Hematopoietic multipotent progenitor cell treated with erythropoietin and hydrocortisone succinate and interleukin-3 and kit ligand, for 4 days (in vitro differentiated cells): ENCODE data around the gene GALM.
A peak's percentile ranks its signal among the peaks of the same experiment; 100 is the strongest.
"Not testable (repeated sequence)": the region's sequence is repeated elsewhere in the genome, so short reads cannot be mapped to it uniquely, and the experiment has no call there.

Experiments used
- DNase-seq: peaks from one replicate; pipeline ENCODE4 v3.0.0-alpha.2; 2015

GALM gene

DNA sequence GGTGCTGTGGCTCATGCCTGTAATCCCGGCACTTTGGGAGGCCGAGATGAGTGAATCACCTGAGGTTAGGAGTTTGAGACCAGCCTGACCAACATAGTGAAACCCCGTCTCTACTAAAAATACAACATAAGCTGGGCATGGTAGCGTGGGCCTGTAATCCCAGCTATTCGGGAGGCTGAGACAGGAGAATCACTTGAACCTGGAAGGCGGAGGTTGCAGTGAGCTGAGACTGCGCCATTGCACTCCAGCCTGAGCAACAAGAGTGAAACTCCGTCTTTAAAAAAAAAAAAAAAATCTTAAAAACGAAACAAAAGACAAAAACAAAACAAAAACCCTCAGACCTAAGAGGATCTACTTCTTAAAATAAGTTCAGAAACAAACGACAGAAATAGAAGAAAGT lies 16.7 kb downstream of the GALM start:
- DNase-seq = not testable (repeated sequence)

DNA sequence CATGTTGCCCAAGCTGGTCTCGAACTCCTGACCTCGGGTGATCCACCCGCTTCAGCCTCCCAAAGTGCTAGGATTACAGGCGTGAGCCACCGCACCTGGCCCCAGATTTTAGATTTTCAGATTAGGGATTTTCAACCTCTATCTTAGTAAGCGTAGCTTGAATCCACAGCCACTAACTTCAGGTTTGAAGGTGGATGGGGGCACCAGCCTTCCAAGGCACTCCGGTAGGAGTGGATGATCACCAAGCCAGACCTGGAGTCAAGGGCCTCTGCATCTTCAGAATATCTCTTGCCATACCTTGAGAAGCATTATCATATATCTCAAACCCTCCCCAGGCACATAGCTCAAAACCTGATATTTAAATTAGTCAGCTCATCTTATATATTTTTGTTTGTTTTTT lies 17.9 kb downstream of the GALM start:
- DNase-seq = no peak

DNA sequence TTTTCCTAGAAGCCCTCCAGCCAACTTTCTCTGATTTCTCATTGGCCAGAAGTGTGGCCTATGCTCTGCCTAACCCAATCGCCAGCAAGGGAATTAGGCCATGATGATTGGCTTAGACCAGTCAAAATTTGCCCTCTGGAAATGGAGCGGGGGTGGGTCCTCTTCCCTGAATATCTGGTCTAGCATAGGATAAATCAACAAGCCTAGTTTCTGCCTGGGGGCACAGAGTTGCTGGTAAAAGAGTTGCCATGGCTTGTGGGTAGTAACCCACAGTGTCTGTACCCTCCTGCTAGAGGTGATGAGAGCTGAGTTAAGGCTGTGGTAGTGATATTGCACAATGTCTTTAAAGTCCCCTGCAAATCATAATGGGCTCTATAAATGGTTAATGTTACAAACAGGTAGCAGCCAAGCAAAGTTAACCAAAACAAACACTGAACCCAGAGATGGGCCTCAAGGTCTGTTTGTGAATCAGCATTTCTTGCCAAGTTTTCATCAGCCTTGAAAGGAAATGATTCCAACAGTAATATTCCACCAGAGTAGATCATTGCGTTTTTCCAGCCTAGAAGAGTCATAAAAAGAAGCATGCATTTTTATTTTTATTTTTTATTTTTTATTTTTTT lies 19.3 kb downstream of the GALM start:
- DNase-seq = peak; percentile 41

DNA sequence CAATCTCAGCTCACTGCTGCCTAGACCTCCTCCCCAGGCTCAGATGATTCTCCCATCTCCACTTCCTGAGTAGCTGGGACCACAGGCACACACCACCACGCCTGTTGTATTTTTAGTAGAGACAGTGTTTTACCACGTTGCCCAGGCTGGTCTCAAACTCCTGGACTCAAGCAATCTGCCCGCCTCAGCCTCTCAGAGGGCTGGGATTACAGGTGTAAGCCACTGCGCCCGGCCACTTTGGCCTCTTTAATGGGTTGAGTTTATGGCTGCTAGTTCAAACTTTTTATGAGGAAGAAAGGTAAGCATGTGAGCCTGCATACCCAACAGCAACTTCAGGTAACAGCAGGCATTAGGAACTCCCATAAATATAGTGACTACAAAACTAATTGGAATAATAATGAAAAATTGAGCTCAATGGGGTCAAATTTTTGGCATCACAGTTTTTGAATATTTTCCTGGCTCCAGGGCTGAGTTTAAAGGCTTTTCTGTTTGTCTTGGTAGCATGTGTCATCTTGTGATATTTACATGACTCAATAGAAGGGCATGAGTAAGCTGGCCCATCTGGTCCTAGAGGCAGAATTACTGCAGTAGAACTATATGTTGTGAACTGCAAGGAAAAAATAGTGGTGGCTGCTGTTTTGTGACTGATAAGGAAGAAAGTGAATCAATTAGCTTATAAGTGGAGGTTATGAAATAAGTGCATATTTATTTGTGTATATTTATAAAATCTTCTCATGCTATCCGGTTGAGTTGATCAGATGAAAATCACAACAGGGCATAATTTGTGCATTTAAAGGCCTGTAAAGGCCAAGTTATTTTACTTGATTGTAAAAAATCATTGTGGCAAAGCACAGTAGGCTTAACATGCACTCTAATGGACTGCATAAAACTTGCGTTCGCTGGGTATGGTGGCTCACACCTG lies 24.8 kb downstream of the GALM start:
- DNase-seq = peak; percentile 82

DNA sequence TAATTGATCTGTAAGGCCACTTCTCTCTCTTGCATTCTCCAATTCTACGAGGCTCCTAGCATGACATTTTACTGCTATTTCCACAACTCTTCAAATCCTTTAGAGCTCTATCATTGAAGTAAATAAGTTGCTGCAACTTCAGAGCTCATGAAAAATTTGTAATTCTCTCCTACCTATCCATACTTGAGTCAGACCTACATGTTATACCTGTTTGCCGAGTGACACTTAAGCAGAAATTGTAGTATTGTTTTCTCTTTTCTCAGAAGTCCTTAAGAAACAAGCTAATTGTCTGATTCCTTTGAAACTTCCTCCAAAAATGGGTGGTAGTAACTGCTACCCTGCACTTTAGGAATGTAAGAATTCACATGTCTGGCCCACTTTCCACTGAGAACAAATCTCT lies 26.1 kb downstream of the GALM start:
- DNase-seq = no peak

DNA sequence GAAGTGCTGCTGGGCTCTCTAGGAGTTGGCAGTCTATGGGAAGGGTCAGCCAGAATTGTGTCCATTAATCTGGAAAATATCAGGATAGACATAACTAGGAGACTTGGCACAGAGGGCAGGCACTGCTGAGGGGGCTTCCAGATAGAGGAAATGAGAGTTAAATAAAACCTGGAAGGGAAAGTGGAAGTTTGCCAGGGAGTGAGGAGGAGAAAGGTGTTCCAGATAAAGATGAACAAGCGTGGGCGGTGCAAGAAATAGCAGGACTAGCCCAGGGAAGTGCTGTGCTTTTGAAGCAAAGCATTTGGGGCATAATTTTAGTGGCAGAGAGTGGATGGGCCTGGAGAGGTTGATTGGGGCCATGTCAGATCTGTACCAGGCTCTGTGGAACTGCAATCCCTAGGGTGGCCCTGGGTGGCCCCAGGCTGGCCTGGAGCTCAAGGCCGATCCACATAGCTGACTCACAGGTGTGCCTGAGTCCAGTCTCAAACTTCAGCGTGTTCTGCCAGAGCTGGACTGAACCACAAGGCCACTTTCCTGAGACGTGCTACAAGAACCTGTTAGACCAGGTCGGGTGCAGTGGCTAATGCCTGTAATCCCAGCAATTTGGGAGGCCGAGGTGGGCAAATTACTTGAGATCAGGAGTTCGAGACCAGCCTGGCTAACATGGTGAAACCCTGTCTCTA lies 26.9 kb downstream of the GALM start:
- DNase-seq = no peak

DNA sequence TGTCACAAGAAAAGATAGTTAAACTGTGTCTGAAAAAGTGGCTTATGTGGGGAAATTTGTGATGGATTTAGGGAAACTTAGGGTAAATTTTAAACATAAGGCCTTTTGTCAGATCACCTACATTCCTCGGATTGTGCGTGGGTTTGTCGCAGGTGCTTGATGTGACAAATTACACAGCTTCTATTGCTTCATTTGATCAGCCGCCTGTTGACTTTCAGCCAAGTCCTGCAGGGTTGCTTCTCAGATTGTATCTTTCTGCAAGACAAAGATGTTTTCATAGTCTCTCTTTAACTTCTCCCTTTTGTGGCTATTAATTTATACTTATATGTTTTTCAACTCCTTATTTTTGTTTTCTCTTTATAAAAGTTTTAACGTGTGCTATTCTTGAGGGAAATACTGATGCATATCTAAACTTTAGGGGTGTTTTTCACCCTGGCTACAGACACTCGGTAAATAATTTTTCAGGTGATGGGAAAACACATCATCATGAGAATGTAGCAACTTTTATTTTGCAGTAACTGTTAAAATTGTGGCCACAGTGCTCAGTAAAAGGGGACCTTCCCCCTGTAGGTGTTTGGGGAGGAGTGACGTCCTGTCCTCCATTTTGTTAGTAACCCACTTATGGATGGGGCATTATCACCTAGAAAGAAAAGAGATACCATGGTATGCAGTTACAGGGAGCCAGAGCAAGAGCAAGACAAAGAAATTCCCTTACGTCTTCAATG lies 31.4 kb downstream of the GALM start:
- DNase-seq = peak; percentile 65

- no peak for DNase-seq
These were observed 32.6 kb downstream of the GALM start for GRCh38 chr2:38698467-38699003.

GRCh38 chr2:38700113-38700785 lies 34.3 kb downstream of the GALM start:
- no peak for DNase-seq

DNA sequence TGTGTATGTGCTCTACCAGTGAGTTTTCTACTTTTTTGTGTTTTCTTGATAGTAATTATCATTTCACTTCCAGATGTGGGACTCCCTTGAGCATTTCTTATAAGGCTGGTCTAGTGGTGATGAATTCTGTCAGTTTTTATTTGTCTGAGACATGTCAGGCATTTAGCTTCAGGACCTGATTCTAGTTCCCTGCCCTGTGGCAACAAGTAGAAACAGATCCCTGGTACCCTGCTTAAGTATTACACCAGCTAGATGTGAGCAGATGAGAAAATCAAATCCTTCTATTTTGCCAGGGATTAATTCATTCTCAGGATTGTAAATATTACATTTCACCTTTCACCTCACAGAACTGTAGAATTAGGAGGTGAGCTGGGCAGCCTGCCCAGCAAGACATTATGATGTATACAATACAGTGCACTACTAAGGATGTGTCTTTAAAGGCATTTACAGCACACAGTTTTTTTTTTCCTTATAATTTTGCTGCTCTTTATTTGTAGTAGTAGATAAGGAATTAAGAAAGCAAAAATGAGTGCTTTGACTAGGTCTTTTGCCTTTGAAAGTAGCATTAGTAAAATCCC lies 35.1 kb downstream of the GALM start:
- DNase-seq = no peak

DNA sequence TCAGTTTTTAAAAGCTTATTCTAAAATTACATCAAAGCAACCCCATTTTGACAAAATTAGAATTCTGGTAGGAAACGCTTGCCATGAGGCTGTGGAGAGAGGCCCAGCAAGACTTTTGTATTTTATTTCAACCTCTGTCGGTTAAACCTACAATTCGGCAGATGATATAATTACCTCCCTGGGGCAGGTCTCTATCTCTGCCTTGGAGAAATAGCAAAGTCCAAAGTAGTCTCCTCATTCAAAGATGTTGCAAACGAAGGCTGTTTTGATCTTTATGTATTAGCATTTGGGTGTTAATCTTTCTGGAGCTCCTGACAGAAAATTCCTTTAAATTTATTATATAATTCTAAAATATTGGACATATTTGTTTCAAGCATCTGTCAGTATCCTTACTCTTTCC lies 35.6 kb downstream of the GALM start:
- no peak for DNase-seq

GRCh38 chr2:38702413-38702812 lies 36.5 kb downstream of the GALM start:
- DNase-seq = no peak

DNA sequence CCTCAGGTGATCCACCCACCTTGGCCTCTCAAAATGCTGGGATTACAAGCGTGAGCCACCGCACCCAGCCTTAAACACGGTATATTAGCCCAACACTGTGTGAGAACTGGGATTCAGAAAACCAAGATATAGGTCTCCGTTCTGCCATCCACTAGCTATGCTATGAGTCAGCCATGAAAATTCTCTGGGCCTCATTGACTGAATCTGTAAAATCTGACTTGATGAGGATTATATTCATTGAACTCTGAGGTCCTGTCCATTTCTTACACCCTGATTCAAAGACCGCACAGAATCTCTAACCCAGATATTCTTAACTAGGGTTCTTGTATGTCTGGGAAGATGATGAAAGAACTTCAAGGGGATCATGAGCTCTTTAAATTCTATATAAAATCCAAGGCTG lies 37.4 kb downstream of the GALM start:
- not testable (repeated sequence) for DNase-seq

- DNase-seq = no peak
These were observed 38.8 kb downstream of the GALM start for GRCh38 chr2:38704664-38705063.

GRCh38 chr2:38706846-38707345 lies 41.0 kb downstream of the GALM start:
- no peak for DNase-seq

GRCh38 chr2:38708491-38708890 lies 42.6 kb downstream of the GALM start:
- DNase-seq = not testable (repeated sequence)

DNA sequence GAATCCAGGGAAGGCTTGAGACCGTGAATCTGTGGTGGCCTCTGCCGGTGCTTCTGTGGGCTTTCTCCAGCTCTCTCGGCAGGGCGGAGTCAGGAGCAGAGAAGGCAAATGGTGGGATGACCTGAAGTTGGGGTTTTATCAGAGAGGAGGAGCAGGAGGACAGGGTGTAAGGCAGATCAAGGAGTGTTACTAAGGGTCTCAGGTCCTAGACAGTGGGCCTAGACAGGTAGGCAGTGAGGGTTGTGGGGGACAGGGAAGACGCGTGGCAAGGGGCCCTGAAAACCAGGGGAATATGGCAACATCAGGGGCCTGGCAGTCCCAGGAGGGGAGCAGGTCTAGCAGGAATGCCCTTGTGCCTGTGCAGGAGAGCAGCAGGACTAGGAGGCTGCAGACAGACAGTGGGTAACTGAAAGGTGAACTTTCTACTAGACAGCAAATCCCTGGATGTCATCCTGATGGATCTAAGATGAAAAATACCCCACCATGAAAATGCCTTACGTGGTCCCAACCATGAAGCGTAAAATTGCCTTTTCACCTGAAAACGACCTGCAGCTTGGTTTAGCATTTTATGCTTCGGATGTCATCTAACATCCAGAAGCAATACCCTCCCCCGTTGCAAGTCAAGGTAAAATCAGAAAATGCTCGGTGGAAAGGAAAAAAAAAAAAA lies 43.1 kb downstream of the GALM start:
- DNase-seq = no peak

DNA sequence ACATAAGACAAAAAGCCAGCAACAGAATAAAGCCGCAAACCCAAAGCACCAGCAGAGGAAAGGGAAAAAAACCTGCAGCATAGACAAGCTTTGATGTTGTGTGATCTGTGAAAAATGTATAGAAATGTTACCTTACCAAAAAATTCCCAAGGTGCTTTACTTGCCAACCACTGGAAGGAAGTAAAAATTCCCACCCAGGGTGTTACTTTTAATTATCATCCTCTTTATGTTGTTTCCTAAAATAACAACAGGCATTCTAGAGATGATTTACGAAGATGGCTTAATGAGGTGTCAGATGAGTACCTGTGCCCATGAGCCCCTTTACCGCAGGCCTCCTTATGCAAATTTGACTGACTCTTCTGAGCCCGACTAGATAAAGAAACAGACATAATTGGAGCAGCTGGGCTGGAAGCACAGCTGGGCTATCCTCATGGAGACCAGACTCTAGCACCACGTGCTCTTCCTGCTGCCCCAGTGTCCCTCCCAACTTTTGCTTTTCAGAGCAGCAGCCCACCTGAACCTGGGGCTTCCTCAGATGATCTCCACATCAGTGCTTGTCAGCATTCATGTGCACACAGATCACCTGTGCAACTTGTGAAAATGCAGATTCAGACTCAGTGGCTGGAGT lies 43.8 kb downstream of the GALM start:
- DNase-seq = no peak

DNA sequence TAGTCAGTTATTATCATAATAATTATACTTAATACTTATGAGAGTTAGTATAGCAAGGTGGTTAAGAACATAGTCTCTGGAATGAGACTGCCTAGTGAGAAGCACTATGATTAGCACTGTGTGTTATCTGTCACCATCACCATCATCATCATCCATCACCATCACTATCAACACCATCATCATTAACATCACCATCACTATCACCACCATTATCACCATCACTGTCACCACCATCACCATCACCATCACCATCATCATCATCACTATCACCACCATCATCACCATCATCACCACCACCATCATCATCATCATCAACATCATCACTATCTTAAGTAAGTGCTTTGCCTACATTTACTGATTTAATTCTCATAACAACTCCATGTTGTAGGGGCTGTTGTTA lies 45.6 kb downstream of the GALM start:
- no peak for DNase-seq

- DNase-seq = no peak
These were observed 46.5 kb downstream of the GALM start for GRCh38 chr2:38712413-38712812.

DNA sequence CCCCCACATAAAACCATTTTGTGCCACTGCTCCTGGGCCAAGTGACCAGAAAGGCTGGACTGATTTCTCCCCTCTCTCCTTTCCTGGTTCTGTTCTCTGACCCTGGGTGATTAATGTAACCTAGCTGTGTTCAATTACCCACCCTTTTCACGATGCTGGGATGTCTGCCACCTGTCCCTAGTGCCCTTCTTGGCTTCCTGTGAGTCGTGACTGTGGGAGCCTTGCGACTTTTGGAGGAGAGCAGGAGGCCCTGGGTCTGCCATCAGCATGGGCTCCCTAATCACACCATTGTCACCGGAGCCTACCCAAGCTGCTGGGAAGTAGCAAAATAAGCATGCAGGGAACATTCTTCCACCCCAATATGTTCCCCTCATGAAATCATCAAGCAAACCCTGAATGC lies 47.0 kb downstream of the GALM start:
- DNase-seq = no peak
